Tibial nerve (tissue), 4 donors: ENCODE measurements around the gene ABCA7. TPM values are rescaled to one million over a fixed set of nuclear protein-coding genes. Genes with fewer than 3 reads are reported as not detected.

Source experiments
- DNase-seq, 2 donors: peaks; one replicate each; pipeline ENCODE4 v3.0.0-alpha.2; 2019; ENCODE audit warnings: low spot score in 2 of 2
- H3K27ac ChIP-seq, 4 donors: fragments of 200-600 bp; sonication (generic) in 3 of 4; one replicate each; pipeline ENCODE4 v1.5.1; 2017 to 2019; ENCODE audit warnings: mild to moderate bottlenecking in 1 of 4
- H3K27me3 ChIP-seq, 2 donors: fragments of 200-600 bp; sonication (generic) in 1 of 2; one replicate each; pipeline versions ENCODE4 v1.5.1 to v1.6.0; 2017 to 2019
- H3K36me3 ChIP-seq, 3 donors: fragments of 200-600 bp; sonication (generic); one replicate each; pipeline ENCODE4 v1.5.1; 2018 to 2019
- H3K4me1 ChIP-seq, 4 donors: fragments of 200-600 bp; sonication (generic) in 3 of 4; one replicate each; pipeline ENCODE4 v1.5.1; 2017 to 2019
- H3K4me3 ChIP-seq, 4 donors: fragments of 200-600 bp; sonication (generic) in 3 of 4; one replicate each; pipeline ENCODE4 v1.5.1; 2017 to 2019; ENCODE audit warnings: mild to moderate bottlenecking in 1 of 4, moderate library complexity in 1 of 4
- H3K9me3 ChIP-seq, 4 donors: fragments of 200-600 bp; sonication (generic) in 3 of 4; one replicate each; pipeline ENCODE4 v1.5.1; 2017 to 2019
- CTCF ChIP-seq, 5 experiments: fragments of 200-600 bp in 3 of 5; fragments of 450-650 bp in 2 of 5; sonication (generic) in 3 of 5; IDR thresholded peaks; one replicate each; pipeline ENCODE4 v1.5.1; 2016 to 2019; ENCODE audit warnings: antibody characterized with exemption in 5 of 5, mild to moderate bottlenecking in 3 of 5, moderate library complexity in 2 of 5
- EP300 ChIP-seq, 2 donors: sonication (generic); formaldehyde crosslinking; IDR thresholded peaks; one replicate each; pipeline ENCODE4 v1.6.1; 2017; ENCODE audit warnings: antibody characterized with exemption in 2 of 2, mild to moderate bottlenecking in 1 of 2
- POLR2A ChIP-seq, 2 donors: fragments of 450-650 bp; IDR thresholded peaks; one replicate each; pipeline ENCODE4 v1.6.1; 2017; ENCODE audit warnings: antibody characterized with exemption in 2 of 2, mild to moderate bottlenecking in 2 of 2, moderate library complexity in 2 of 2
- WGBS, 2 donors: methylation state at CpG; one replicate each; pipeline ENCODE4 v1.1.5; 2018; 5-methylcytosine and 5-hydroxymethylcytosine counted together
- total RNA-seq, 4 donors: library from RNA; depleted of rRNA; stranded (reverse); fragments of >200 nt; gene quantifications; one replicate each; pipeline ENCODE4 v1.1.0, GENCODE V29; 2016

Gene ABCA7
- total RNA-seq, 4 donors from 2014 or later = 9.6 to 25.8 (median 13.7) TPM

- Histone ChIP-seq H3K4me3 (no peak overlapping the region), H3K9me3 (no peaks in the 10 kb centered on the region), H3K27ac (no peak overlapping the region), H3K4me1 (peaks cover 0 to 11% (median 7%) of the 10 kb centered on the region in 4 donors), H3K27me3 (peaks cover 0 to 28% of the 10 kb centered on the region in 2 donors), H3K36me3 (peaks cover 0 to 67% (median 0%) of the 10 kb centered on the region in 3 donors)
- 92 to 96% methylated on average over 12 to 13 of the region's 13 CpGs for WGBS, 2 donors
- no peak for DNase-seq
- no peak for TF ChIP-seq CTCF (IDR thresholded peaks at IDR 0.05)
- TF ChIP-seq EP300 (IDR thresholded peaks at IDR 0.05) = no peak
- no peak for TF ChIP-seq POLR2A (IDR thresholded peaks at IDR 0.05)
These were observed 47.2 kb upstream of the ABCA7 start for GRCh38 chr19:992670-993055.

- Histone ChIP-seq H3K27ac (no peak overlapping the region), H3K27me3 (peaks cover 0 to 36% of the 10 kb centered on the region in 2 donors), H3K4me3 (no peak overlapping the region), H3K36me3 (peaks cover 0 to 63% (median 0%) of the 10 kb centered on the region in 3 donors), H3K4me1 (peaks cover 0 to 11% (median 7%) of the 10 kb centered on the region in 4 donors), H3K9me3 (no peaks in the 10 kb centered on the region)
- WGBS, 2 donors = 78 to 87% methylated on average over 13 to 17 of the region's 17 CpGs
- DNase-seq = no peak
- TF ChIP-seq POLR2A (IDR thresholded peaks at IDR 0.05) (no peak), EP300 (IDR thresholded peaks at IDR 0.05) (no peak), CTCF (IDR thresholded peaks at IDR 0.05) (no peak)
These were observed 46.5 kb upstream of the ABCA7 start for GRCh38 chr19:993361-993830.

GRCh38 chr19:993831-994393 lies 46.0 kb upstream of the ABCA7 start:
- DNase-seq = no peak
- Histone ChIP-seq H3K36me3 (peaks cover 0 to 58% (median 0%) of the 10 kb centered on the region in 3 donors), H3K27ac (no peak overlapping the region), H3K27me3 (peaks cover 0 to 41% of the 10 kb centered on the region in 2 donors), H3K4me1 (peaks cover 0 to 11% (median 7%) of the 10 kb centered on the region in 4 donors), H3K4me3 (no peak overlapping the region), H3K9me3 (no peaks in the 10 kb centered on the region)
- 88 to 90% methylated on average over 30 to 37 of the region's 43 CpGs for WGBS, 2 donors
- TF ChIP-seq EP300 (IDR thresholded peaks at IDR 0.05) = no peak
- TF ChIP-seq CTCF (IDR thresholded peaks at IDR 0.05) = no peak
- no peak for TF ChIP-seq POLR2A (IDR thresholded peaks at IDR 0.05)

GRCh38 chr19:994516-994915 lies 45.4 kb upstream of the ABCA7 start:
- Histone ChIP-seq H3K4me1 (peaks cover 0 to 11% (median 7%) of the 10 kb centered on the region in 4 donors), H3K27me3 (peaks cover 0 to 47% of the 10 kb centered on the region in 2 donors), H3K9me3 (no peaks in the 10 kb centered on the region), H3K4me3 (no peak overlapping the region), H3K36me3 (peaks cover 0 to 54% (median 0%) of the 10 kb centered on the region in 3 donors), H3K27ac (no peak overlapping the region)
- TF ChIP-seq CTCF (IDR thresholded peaks at IDR 0.05) (no peak), EP300 (IDR thresholded peaks at IDR 0.05) (no peak), POLR2A (IDR thresholded peaks at IDR 0.05) (no peak)
- no peak for DNase-seq
- WGBS, 2 donors = 89 to 93% methylated on average over 15 to 18 of the region's 18 CpGs

- Histone ChIP-seq H3K36me3 (peaks cover 0 to 47% (median 0%) of the 10 kb centered on the region in 3 donors), H3K4me3 (no peak overlapping the region), H3K27ac (no peak overlapping the region), H3K4me1 (peaks cover 0 to 14% (median 9%) of the 10 kb centered on the region in 4 donors), H3K9me3 (no peaks in the 10 kb centered on the region), H3K27me3 (peaks cover 0 to 54% of the 10 kb centered on the region in 2 donors)
- 66 to 70% methylated on average over 16 to 18 of the region's 26 CpGs for WGBS, 2 donors
- no peak for DNase-seq
- TF ChIP-seq CTCF (IDR thresholded peaks at IDR 0.05) = no peak
- TF ChIP-seq EP300 (IDR thresholded peaks at IDR 0.05) = no peak
- no peak for TF ChIP-seq POLR2A (IDR thresholded peaks at IDR 0.05)
These were observed 44.7 kb upstream of the ABCA7 start for GRCh38 chr19:995051-995827.
